ENCODE measurements around the gene KCTD14. TPM values are rescaled to one million over a fixed set of nuclear protein-coding genes. Genes with fewer than 3 reads are reported as not detected.

KCTD14 gene
- total and polyA plus RNA-seq, 2 of the 8 experiments (the other 6 are each of a cell fraction or from before 2014, with no cell fraction given): 21.6 to 24.9 TPM

DNA sequence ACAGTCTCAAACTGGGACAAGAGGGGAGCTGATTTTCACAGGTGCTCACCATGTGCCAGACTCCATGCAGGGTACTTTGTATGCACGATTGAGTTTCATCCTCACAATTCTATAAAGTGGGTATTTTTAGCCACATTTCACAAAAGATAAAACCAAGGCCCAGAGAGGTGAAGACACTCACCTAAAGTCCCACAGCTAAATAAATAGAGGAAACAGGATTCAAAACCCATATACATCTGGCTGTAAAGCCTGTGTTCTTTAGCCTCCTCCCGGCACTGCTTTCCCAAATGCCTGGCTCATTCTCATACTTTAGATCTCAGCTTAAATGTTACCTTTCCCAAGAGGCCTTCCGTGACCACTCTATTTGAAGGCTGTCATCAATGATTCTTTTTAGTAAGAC, 13.2 kb upstream of the KCTD14 start:
- Histone ChIP-seq H2BK5ac (ENCODE audit: low read depth, low read length) (no peak overlapping the region), H3K79me2 (ENCODE audit: control insufficient read depth in 1 of 2, insufficient read depth in 2 of 2, low read length in 2 of 2) (no peaks in the 10 kb centered on the region), H2BK12ac (ENCODE audit: low read depth, low read length) (no peak overlapping the region), H3K27me3 (replicated peaks in 1 of 4; ENCODE audit: control insufficient read depth in 3 of 4, extremely low read depth in 1 of 4, insufficient read depth in 3 of 4, low read length in 3 of 4) (no peaks in the 10 kb centered on the region), H3K56ac (replicated peaks; ENCODE audit: insufficient read length, low read depth, low read length) (no peak overlapping the region), H4K91ac (replicated peaks; ENCODE audit: insufficient read length, low read length) (no peak overlapping the region), H2BK20ac (ENCODE audit: low read length) (no peak overlapping the region), H3K23me2 (ENCODE audit: low read depth, low read length) (no peaks in the 10 kb centered on the region), H3K14ac (ENCODE audit: insufficient read length) (no peak overlapping the region), H3K18ac (ENCODE audit: extremely low read depth, low read length) (no peak overlapping the region), H3K9ac (replicated peaks in 1 of 4; ENCODE audit: extremely low read depth in 1 of 4, low read depth in 3 of 4, low read length in 3 of 4) (no peak overlapping the region), H2BK120ac (replicated peaks; ENCODE audit: low read depth, low read length) (no peak overlapping the region), H3K4me1 (replicated peaks in 1 of 4; ENCODE audit: control insufficient read depth in 3 of 4, insufficient read depth in 4 of 4, low read length in 3 of 4) (peaks cover 0 to 4% (median 3%) of the 10 kb centered on the region in 4 experiments; a peak in 3 of 7 replicates), H3K4me2 (ENCODE audit: insufficient read depth in 1 of 2, low read depth in 2 of 2, low read length in 2 of 2) (no peak overlapping the region), H3K4ac (replicated peaks; ENCODE audit: insufficient read length, low read depth, low read length) (no peak overlapping the region), H2AK5ac (ENCODE audit: low read depth, low read length) (no peak overlapping the region), H3K36me3 (ENCODE audit: control insufficient read depth in 2 of 4, insufficient read depth in 4 of 4, low read length in 3 of 4) (no peaks in the 10 kb centered on the region), H4K8ac (ENCODE audit: extremely low read depth, insufficient read depth, low read length) (no peak overlapping the region), H2BK15ac (ENCODE audit: low read length) (no peak overlapping the region), H4K20me1 (replicated peaks in 1 of 2; ENCODE audit: control insufficient read depth in 1 of 2, insufficient read depth in 2 of 2, low read length in 2 of 2) (no peaks in the 10 kb centered on the region), H3K4me3 (ENCODE audit: extremely low read depth in 1 of 4, insufficient read depth in 2 of 4, low read depth in 3 of 4, low read length in 4 of 4) (no peak overlapping the region), H3K79me1 (ENCODE audit: low read depth, low read length) (no peaks in the 10 kb centered on the region), H4K5ac (ENCODE audit: insufficient read length, low read depth, low read length) (no peak overlapping the region), H2AFZ (ENCODE audit: low read length) (no peak overlapping the region), H3K9me3 (ENCODE audit: insufficient read depth in 2 of 2, low read depth in 1 of 2, low read length in 1 of 2) (no peaks in the 10 kb centered on the region), H3K27ac (ENCODE audit: low read depth, low read length) (no peak overlapping the region), H3K23ac (ENCODE audit: insufficient read length) (no peak overlapping the region)
- DNase-seq (ENCODE audit: low read depth in 1 of 2, low spot score in 2 of 2): no peak
- CTCF ChIA-PET (ENCODE audit: partially characterized antibody): interaction anchor here (1.1 to 9.0 kb wide), 4 partner anchors 9 to 529 kb away, joined by 3 to 92 read pairs (median 4); no protein-coding TSS in a partner anchor
- POLR2A ChIA-PET (ENCODE audit: partially characterized antibody): interaction anchor here (0.7 to 1.5 kb wide), 5 partner anchors 18 to 103 kb away, joined by 3 to 5 read pairs (median 3); partner anchors contain the start of genes ALG8 and INTS4
- TF ChIP-seq HDAC6 (IDR thresholded peaks at IDR 0.05; ENCODE audit: low read depth, low read length) (no peak), CHD2 (IDR thresholded peaks at IDR 0.05; ENCODE audit: low read length) (no peak), GTF2F1 (IDR thresholded peaks at IDR 0.05; ENCODE audit: borderline replicate concordance, low read depth, low read length) (no peak)
- no peak for FAIRE-seq
- WGBS, 2 experiments (ENCODE audit: extremely low coverage in 1 of 2, insufficient coverage in 1 of 2, insufficient read length in 1 of 2, insufficient replicate concordance in 2 of 2, low coverage in 1 of 2, low lambda C conversion rate in 2 of 2, missing lambda C conversion rate in 1 of 2): 81% methylated on average over 3 of the region's 3 CpGs; no CpG with 5 or more reads in 1 of the 2 experiments
